Activated T-helper 9 cell treated with anti-CD3 and anti-CD28 coated beads, Interleukin-2, amount 50 U/mL, for 16 hours (primary cell): ENCODE measurements around the gene ZBTB34.

Source experiments
- DNase-seq: peaks from one replicate; pipeline ENCODE4 v3.0.0-alpha.2; 2020; ENCODE audit warnings: low read depth

The ZBTB34 gene

DNA sequence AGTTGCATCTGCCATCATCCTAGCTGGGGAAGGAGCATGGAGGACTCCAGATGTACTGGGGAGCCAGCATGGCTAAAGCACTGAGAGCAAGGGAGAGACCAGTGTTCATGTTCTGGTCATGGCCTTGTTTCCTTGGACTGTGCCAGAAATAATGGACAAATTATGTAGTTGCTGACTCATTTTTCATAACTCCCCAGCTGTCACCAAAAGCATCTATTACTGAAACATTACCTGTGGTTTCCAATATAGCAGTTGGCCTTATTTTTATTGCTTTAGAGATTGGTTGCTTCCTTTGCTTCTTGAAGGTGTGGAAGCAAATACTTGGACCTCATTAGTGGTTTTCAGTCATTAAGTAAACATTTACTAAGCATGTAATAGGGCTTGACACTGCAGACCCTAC is 65.4 kb downstream of the ZBTB34 start:
- DNase-seq = no peak

- DNase-seq = no peak
These were observed 65.9 kb downstream of the ZBTB34 start for GRCh38 chr9:126926364-126926763.

GRCh38 chr9:126927419-126927818 is 67.0 kb downstream of the ZBTB34 start:
- DNase-seq = no peak

- no peak for DNase-seq
These were observed 72.5 kb downstream of the ZBTB34 start for GRCh38 chr9:126932871-126933321.

GRCh38 chr9:126933334-126933980 is 73.0 kb downstream of the ZBTB34 start:
- no peak for DNase-seq

GRCh38 chr9:126934441-126934840 is 74.0 kb downstream of the ZBTB34 start:
- DNase-seq = no peak
